ENCODE results near the gene TNIP1.

The TNIP1 gene

GRCh38 chr5:151097820-151098767 lies 17.3 kb upstream of the TNIP1 start:
- no peak for DNase-seq (ENCODE audit: low read depth)
- TF ChIP-seq, protein P1, sequence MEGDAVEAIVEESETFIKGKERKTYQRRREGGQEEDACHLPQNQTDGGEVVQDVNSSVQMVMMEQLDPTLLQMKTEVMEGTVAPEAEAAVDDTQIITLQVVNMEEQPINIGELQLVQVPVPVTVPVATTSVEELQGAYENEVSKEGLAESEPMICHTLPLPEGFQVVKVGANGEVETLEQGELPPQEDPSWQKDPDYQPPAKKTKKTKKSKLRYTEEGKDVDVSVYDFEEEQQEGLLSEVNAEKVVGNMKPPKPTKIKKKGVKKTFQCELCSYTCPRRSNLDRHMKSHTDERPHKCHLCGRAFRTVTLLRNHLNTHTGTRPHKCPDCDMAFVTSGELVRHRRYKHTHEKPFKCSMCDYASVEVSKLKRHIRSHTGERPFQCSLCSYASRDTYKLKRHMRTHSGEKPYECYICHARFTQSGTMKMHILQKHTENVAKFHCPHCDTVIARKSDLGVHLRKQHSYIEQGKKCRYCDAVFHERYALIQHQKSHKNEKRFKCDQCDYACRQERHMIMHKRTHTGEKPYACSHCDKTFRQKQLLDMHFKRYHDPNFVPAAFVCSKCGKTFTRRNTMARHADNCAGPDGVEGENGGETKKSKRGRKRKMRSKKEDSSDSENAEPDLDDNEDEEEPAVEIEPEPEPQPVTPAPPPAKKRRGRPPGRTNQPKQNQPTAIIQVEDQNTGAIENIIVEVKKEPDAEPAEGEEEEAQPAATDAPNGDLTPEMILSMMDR (IDR thresholded peaks at IDR 0.05; ENCODE audit: insufficient read depth, low read depth, low read length, missing control alignments): no peak
- H3K4me3 ChIP-seq (ENCODE audit: low read length): no peak overlapping the region

GRCh38 chr5:151097061-151097460 lies 16.2 kb upstream of the TNIP1 start:
- TF ChIP-seq, protein P1 (IDR thresholded peaks at IDR 0.05; ENCODE audit: insufficient read depth, low read depth, low read length, missing control alignments): no peak
- peak; percentile 68 for DNase-seq (ENCODE audit: low read depth)
- H3K4me3 ChIP-seq (ENCODE audit: low read length): no peak overlapping the region

DNA sequence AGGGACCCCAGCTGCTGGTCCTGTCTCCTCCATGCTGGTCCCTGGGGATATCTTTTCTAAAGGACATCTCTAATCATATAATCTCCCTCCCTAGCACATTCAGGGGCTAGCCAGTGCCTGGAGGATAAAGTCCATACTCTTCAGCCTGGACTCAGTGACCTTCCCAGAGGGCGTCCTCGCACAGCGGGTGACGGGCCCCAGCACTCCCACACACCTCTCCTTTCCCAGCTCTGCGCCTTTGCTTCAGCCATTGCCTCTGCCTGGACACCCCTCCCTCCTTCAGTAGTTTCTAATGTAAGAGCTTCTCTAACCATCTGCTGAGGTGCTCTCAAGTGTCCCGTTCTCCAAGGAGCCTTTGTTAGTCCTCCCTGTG lies 15.2 kb upstream of the TNIP1 start:
- no peak overlapping the region for H3K4me3 ChIP-seq (ENCODE audit: low read length)
- TF ChIP-seq, protein P1 (IDR thresholded peaks at IDR 0.05; ENCODE audit: insufficient read depth, low read depth, low read length, missing control alignments): no peak
- DNase-seq (ENCODE audit: low read depth): no peak

DNA sequence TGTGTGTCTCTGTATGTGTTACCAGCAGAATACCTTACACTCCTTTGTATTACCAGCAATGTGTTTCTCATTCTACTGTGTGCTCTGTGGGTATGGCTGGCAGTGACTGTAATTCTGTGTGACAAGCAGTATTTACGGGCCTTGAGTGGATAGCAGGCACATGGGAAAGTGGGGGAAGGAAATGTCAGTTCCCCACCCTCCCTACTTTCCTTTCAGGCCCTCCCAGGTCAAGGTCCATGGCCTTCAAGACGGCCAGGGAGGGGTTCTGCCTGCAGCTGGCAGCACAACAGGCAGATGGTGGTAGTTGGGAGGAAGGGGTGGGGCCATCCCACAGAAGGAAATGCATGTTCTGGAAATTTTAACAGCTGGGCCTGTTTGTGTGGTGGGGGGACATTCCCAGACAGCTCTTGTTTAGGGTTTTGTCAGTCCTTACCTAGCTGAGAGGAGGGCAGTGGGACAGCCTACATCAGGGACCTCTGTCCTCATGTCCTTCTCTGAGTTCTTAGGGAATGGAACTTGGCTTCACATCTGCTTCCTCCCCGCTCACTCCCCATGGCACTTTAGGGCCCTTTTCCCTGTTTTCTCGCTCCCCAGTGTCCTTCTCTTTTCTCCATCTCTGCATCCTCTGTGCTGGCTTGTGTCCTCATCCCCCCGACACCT lies 14.6 kb upstream of the TNIP1 start:
- no peak overlapping the region for H3K4me3 ChIP-seq (ENCODE audit: low read length)
- TF ChIP-seq, protein P1 (IDR thresholded peaks at IDR 0.05; ENCODE audit: insufficient read depth, low read depth, low read length, missing control alignments): no peak
- DNase-seq (ENCODE audit: low read depth): no peak

- H3K4me3 ChIP-seq (ENCODE audit: low read length): no peak overlapping the region
- DNase-seq (ENCODE audit: low read depth): no peak
- TF ChIP-seq, protein P1 (IDR thresholded peaks at IDR 0.05; ENCODE audit: insufficient read depth, low read depth, low read length, missing control alignments): no peak
Observed at GRCh38 chr5:151094852-151095245, 14.0 kb upstream of the TNIP1 start.

DNA sequence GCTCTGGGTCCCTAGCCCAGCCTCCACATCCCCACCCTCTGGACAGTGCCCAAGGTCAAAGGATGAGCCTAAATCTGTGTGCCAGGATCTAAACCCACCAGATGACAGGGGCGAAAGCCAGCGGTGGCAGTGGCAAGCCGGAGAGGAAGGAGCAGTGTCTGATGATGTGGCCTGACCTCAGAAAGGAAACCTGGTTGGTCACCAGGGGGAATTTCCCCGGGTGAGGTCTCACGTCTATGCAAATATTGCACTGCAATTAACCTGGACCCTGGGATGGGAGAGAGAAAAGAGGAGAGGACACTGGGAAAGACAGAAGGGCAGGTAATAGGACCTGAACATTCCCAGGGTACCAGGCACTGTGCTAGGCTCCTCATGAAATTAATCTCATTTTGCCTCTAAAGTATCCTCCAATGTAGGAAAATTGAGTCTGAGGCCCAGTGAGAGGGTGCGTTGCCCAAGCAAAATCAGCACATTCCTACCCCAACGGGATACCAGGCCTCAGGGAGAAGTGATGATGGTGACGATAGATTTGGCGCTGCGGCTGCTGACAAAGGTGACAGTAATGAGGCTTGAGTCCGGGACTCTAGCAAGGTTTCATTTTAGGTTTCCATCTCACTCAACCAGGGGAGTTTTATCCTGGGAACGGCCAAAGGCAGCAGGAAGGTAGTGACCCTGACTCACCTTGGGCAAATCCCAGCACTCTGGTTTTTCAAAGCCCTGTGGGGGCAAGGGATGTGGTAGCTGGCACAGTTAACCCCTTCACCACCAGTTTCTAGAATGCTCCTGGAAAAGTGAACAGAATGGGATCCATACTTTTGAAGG lies 13.4 kb upstream of the TNIP1 start:
- peak; percentile 57 for DNase-seq (ENCODE audit: low read depth)
- no peak overlapping the region for H3K4me3 ChIP-seq (ENCODE audit: low read length)

More for the DNA sequence above, 13.4 kb upstream of the TNIP1 start:
- TF ChIP-seq, protein P1 (IDR thresholded peaks at IDR 0.05; ENCODE audit: insufficient read depth, low read depth, low read length, missing control alignments): no peak

All from epithelial cell of esophagus (primary cell).